IMR-90 (cell line): ENCODE results near the gene HOXA13. TPM values are rescaled to one million over a fixed set of nuclear protein-coding genes. Genes with fewer than 3 reads are reported as not detected.

Experiments
- ATAC-seq: fragments of 200-7000 bp; cut with Tn5 transposase; 2 replicates; pipeline ENCODE4 v1.9.1; 2020; ENCODE audit warnings: low read depth, mild to moderate bottlenecking, moderate library complexity
- BruUV-seq: library from RNA; stranded (reverse); fragments of 400-500 nt; replicated peaks from 2 replicates; lab custom pipeline; 2021; lab: Mats Ljungman, UMichigan
- CTCF ChIA-PET: fragments of 300-600 bp; formaldehyde crosslinking; extraction: SDS; loops from one replicate; lab custom pipeline; 2021; ENCODE audit warnings: antibody characterized with exemption; lab: Yijun Ruan, JAX
- POLR2A ChIA-PET: fragments of 300-600 bp; sonication (Branson Sonifier 250); formaldehyde crosslinking; loops from one replicate; lab custom pipeline; 2022; ENCODE audit warnings: antibody characterized with exemption; ENCODE audit not compliant: unreplicated experiment; lab: Charles Lee
- DNase-seq: peaks from one replicate; pipeline ENCODE4 v3.0.0; 2013
- H2AFZ ChIP-seq: replicated peaks from 2 replicates; pipeline ENCODE3; 2013; ENCODE audit warnings: low read length, mild to moderate bottlenecking; ENCODE audit not compliant: poor library complexity
- H2AK5ac ChIP-seq: 2 replicates; pipeline ENCODE4 v1.6.1; 2013; ENCODE audit warnings: low read depth, low read length, inconsistent platforms
- H2AK9ac ChIP-seq: replicated peaks from 2 replicates; pipeline ENCODE3; 2013; ENCODE audit warnings: mild to moderate bottlenecking, low read depth, low read length, moderate library complexity; ENCODE audit not compliant: poor library complexity
- H2BK120ac ChIP-seq: 2 replicates; pipeline ENCODE4 v1.6.1; 2013; ENCODE audit warnings: low read depth, low read length, inconsistent platforms
- H2BK15ac ChIP-seq: 3 replicates; pipeline ENCODE4 v1.6.1; 2013; ENCODE audit warnings: low read depth, low read length, inconsistent platforms
- H2BK20ac ChIP-seq: 2 replicates; pipeline ENCODE4 v1.6.1; 2013; ENCODE audit warnings: low read depth, mild to moderate bottlenecking, inconsistent platforms, low read length, moderate library complexity
- H2BK5ac ChIP-seq: 2 replicates; pipeline ENCODE4 v1.6.1; 2013; ENCODE audit warnings: mild to moderate bottlenecking, low read depth, low read length, inconsistent platforms; ENCODE audit not compliant: poor library complexity, severe bottlenecking
- H3K14ac ChIP-seq: replicated peaks from 2 replicates; pipeline ENCODE4 v1.6.1; 2013; ENCODE audit warnings: low read depth, low read length, inconsistent platforms
- H3K18ac ChIP-seq: 2 replicates; pipeline ENCODE4 v1.6.1; 2013; ENCODE audit warnings: low read depth, low read length, control low read depth
- H3K23ac ChIP-seq: 2 replicates; pipeline ENCODE4 v1.6.1; 2013; ENCODE audit warnings: low read depth, low read length, inconsistent platforms
- H3K27ac ChIP-seq: 2 replicates; pipeline ENCODE4 v1.5.1; 2013; ENCODE audit warnings: mild to moderate bottlenecking, control low read depth, low read length; ENCODE audit not compliant: insufficient read depth
- H3K27me3 ChIP-seq: 2 replicates; pipeline ENCODE4 v1.6.1; 2013; ENCODE audit warnings: low read length; ENCODE audit not compliant: control insufficient read depth, insufficient read depth
- H3K36me3 ChIP-seq: 2 replicates; pipeline ENCODE4 v1.6.1; 2013; ENCODE audit warnings: low read length, mixed read lengths; ENCODE audit not compliant: control insufficient read depth, insufficient read depth
- H3K4ac ChIP-seq: 2 replicates; pipeline ENCODE4 v1.6.1; 2013; ENCODE audit warnings: low read depth, low read length, inconsistent platforms
- H3K4me1 ChIP-seq: 2 replicates; pipeline ENCODE4 v1.6.1; 2013; ENCODE audit warnings: low read length, mixed read lengths; ENCODE audit not compliant: control insufficient read depth, insufficient read depth
- H3K4me2 ChIP-seq: 2 replicates; pipeline ENCODE4 v1.6.1; 2013; ENCODE audit warnings: low read depth, mild to moderate bottlenecking, control low read depth, low read length, moderate library complexity
- H3K4me3 ChIP-seq: 2 replicates; pipeline ENCODE4 v1.5.1; 2013; ENCODE audit warnings: low read depth, mild to moderate bottlenecking, control low read depth, low read length, moderate library complexity; ENCODE audit not compliant: insufficient read depth
- H3K56ac ChIP-seq: 2 replicates; pipeline ENCODE4 v1.6.1; 2013; ENCODE audit warnings: low read length, inconsistent platforms; ENCODE audit not compliant: insufficient read depth; ENCODE audit errors: extremely low read depth
- H3K79me1 ChIP-seq, 2 experiments: 2 replicates each; pipeline ENCODE4 v1.6.1; 2013; ENCODE audit warnings: low read length in 2 of 2, inconsistent platforms in 1 of 2, low read depth in 1 of 2
- H3K9ac ChIP-seq: 2 replicates; pipeline ENCODE4 v1.6.1; 2013; ENCODE audit warnings: low read depth, low read length, control low read depth
- H3K9me1 ChIP-seq: 2 replicates; pipeline ENCODE4 v1.6.1; 2013; ENCODE audit warnings: low read length, inconsistent platforms; ENCODE audit not compliant: insufficient read depth
- H3K9me3 ChIP-seq: 2 replicates; pipeline ENCODE4 v1.6.1; 2013; ENCODE audit warnings: low read length; ENCODE audit not compliant: control insufficient read depth, insufficient read depth
- H4K20me1 ChIP-seq: 2 replicates; pipeline ENCODE4 v1.6.1; 2013; ENCODE audit warnings: low read length, inconsistent platforms; ENCODE audit not compliant: insufficient read depth
- H4K5ac ChIP-seq: 2 replicates; pipeline ENCODE4 v1.6.1; 2013; ENCODE audit warnings: mild to moderate bottlenecking, low read depth, low read length, control low read depth
- H4K8ac ChIP-seq, 2 experiments: 2 replicates each; pipeline ENCODE4 v1.6.1; 2013; ENCODE audit warnings: low read depth in 2 of 2, low read length in 2 of 2, control low read depth in 1 of 2, inconsistent platforms in 1 of 2
- H4K91ac ChIP-seq: 2 replicates; pipeline ENCODE4 v1.6.1; 2013; ENCODE audit warnings: low read depth, low read length, inconsistent platforms; ENCODE audit not compliant: insufficient read depth
- MAFK ChIP-seq: IDR thresholded peaks from 2 replicates; pipeline ENCODE4 v1.6.1; 2012; ENCODE audit warnings: low read depth, low read length, improper control_type of control experiment
- MAZ ChIP-seq: IDR thresholded peaks from 2 replicates; pipeline ENCODE4 v1.6.1; 2012; ENCODE audit warnings: low read depth, mild to moderate bottlenecking, low read length, improper control_type of control experiment, moderate library complexity, borderline replicate concordance
- RAD21 ChIP-seq: IDR thresholded peaks from 2 replicates; pipeline ENCODE4 v1.6.1; 2012; ENCODE audit warnings: low read length, improper control_type of control experiment
- RCOR1 ChIP-seq: IDR thresholded peaks from 2 replicates; pipeline ENCODE4 v1.6.1; 2012; ENCODE audit warnings: mild to moderate bottlenecking, low read length, improper control_type of control experiment; ENCODE audit not compliant: insufficient replicate concordance
- SMC3 ChIP-seq: fragments of 150-350 bp; IDR thresholded peaks from 2 replicates; pipeline ENCODE4 v1.6.1; 2016; ENCODE audit warnings: low read depth, mild to moderate bottlenecking, antibody characterized with exemption, low read length, moderate library complexity
- WGBS, 2 experiments: methylation state at CpG; one replicate each; pipeline versions ENCODE4 v1.1.5 to v1.1.7; 2013; ENCODE audit warnings: missing lambda C conversion rate in 2 of 2; ENCODE audit not compliant: insufficient read length in 1 of 2; ENCODE audit errors: extremely low coverage in 2 of 2; 5-methylcytosine and 5-hydroxymethylcytosine counted together
- dilution Hi-C: fragments of 300-500 bp; cut with HindIII; formaldehyde crosslinking; loops from one replicate; pipeline ENCODE4 v1.14.3; 2018; ENCODE audit warnings: low sequenced_read_pairs; ENCODE audit not compliant: unreplicated experiment
- in situ Hi-C: fragments of 300-500 bp; cut with MboI; formaldehyde crosslinking; loops from 3 replicates; pipeline ENCODE4 v1.14.3; 2019; ENCODE audit warnings: low sequenced_read_pairs, inconsistent platforms, mixed read lengths
- intact Hi-C: fragments of 100-400 bp; cut with micrococcal nuclease; formaldehyde crosslinking; loops from 2 replicates; pipeline ENCODE4 v1.10.0; 2022
- polyA plus RNA-seq, 3 experiments: library from polyadenylated mRNA; depleted of rRNA; stranded (reverse); fragments of >200 nt; gene quantifications; 2 replicates each; pipeline ENCODE4 v1.2.3, GENCODE V29; 2012; ENCODE audit warnings: low replicate concordance in 1 of 3
- total RNA-seq: library from RNA; depleted of rRNA; stranded (reverse); fragments of >200 nt; gene quantifications from 2 replicates; pipeline ENCODE4 v1.2.3, GENCODE V29; 2012
- TF ChIP-seq, protein P1 (sequence below): fragments of 150-350 bp; IDR thresholded peaks from 2 replicates; pipeline ENCODE4 v1.6.1; 2016; ENCODE audit warnings: low read depth, mild to moderate bottlenecking, low read length, moderate library complexity, borderline replicate concordance

Gene HOXA13
- total and polyA plus RNA-seq, 2 of the 4 experiments (the other 2 are of a cell fraction): not detected

DNA sequence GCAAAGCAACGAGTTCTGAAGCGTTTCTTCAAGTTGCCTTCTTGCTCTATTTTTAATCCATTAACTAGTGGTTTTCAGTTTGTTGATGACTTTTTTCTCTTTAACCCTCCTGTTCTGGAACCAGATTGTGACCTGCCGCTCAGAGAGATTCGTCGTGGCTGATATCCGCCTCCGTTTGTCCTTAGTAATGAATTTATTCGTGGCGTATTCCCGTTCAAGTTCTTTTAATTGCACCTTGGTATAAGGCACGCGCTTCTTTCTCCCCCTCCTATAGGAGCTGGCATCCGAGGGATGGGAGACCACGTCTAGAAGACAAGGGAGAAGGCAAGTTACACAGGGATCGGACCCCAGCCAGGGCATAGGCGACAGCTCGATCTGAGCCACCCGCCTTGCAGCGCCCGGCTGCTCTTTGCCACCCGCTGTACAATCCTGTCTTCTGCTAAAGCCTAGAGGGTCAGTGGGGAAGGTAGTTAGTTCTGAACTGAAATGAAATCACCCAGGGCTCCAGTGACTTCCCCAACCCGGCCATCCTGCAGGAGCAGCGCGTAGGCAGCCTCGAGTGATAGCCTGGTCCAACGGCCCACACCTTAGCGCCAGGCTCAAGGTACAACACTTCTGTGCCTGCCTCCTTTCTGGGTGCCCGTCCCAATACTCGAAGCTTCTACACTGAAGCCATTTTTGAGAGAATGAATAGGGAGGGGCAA lies 1.6 kb downstream of the HOXA13 start (continued):
- TF ChIP-seq RAD21: no peak

DNA sequence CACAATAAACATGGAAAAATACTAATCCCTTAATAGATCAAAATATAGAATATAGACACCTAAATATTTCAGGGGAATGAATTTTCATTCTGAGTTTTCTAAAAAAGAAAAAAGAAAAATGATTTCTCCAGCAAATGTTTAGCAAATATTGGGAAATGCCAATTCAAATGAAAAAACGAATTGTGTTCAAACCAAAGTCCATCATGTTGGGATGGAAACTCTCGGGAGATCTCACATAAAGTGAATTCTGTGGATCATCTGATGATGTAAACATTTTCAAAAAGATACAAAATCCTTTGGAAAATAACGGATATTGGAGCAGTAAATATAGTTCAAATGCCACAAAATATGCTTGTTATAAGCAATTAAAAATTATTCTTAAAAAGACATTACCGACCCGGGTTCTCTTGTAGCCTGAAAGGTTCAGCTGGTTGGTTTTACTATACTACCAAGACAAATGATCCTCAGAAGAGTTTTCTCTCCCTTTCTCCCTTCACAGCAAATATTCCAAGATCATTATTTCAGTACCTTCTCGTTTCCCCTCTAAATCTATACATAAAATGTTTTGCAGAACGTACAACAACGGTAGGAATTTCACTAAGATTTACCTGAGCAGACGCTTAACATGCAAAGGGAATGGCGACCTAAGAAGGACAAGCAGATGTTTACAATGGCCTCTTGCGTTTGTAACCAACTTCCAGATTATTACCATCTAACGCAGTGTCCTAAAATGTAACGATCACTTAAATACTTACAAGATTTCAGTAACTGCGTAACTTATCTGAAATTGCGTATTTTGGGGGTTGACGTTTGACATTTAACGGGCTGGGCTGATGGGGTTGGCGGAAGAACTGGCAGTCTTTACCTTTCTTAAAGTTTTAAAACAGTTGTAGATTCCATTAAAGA lies 2.5 kb downstream of the HOXA13 start:
- no peak overlapping the region for H2BK5ac ChIP-seq
- TF ChIP-seq, protein P1, sequence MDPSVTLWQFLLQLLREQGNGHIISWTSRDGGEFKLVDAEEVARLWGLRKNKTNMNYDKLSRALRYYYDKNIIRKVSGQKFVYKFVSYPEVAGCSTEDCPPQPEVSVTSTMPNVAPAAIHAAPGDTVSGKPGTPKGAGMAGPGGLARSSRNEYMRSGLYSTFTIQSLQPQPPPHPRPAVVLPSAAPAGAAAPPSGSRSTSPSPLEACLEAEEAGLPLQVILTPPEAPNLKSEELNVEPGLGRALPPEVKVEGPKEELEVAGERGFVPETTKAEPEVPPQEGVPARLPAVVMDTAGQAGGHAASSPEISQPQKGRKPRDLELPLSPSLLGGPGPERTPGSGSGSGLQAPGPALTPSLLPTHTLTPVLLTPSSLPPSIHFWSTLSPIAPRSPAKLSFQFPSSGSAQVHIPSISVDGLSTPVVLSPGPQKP: no peak
- TF ChIP-seq MAFK (no peak), RCOR1 (no peak), SMC3 (no peak), MAZ (no peak), RAD21 (no peak)
- H3K27ac ChIP-seq: no peak overlapping the region
- 13% methylated on average over 6 of the region's 18 CpGs; no CpG with 5 or more reads in 1 of the 2 experiments for WGBS, 2 experiments
- ChIA-PET POLR2A (no interaction called here), CTCF (no interaction called here)
- no peak overlapping the region for H3K23ac ChIP-seq
- no peaks in the 10 kb centered on the region for H3K36me3 ChIP-seq
- no peak overlapping the region for H2AK9ac ChIP-seq
- no peak overlapping the region for H2AK5ac ChIP-seq
- H3K79me1 ChIP-seq: no peaks in the 10 kb centered on the region
- H3K9me1 ChIP-seq: 0 out of 2 replicates have a peak, but pooled peaks cover 5% of the 10 kb centered on the region
- ATAC-seq (no peak), DNase-seq (no peak)
- H2AFZ ChIP-seq: no peak overlapping the region
- no peak overlapping the region for H3K56ac ChIP-seq
- dilution Hi-C loops: no loop called here
- no peak overlapping the region for H2BK120ac ChIP-seq
- H3K4me2 ChIP-seq: no peak overlapping the region
- no peak overlapping the region for H3K9ac ChIP-seq
- H3K18ac ChIP-seq: no peak overlapping the region
- H3K4me3 ChIP-seq: no peak overlapping the region
- peaks cover 15% of the 10 kb centered on the region for H4K20me1 ChIP-seq
- peaks cover 86% of the 10 kb centered on the region for H3K27me3 ChIP-seq
- no peak overlapping the region for H3K4ac ChIP-seq
- intact Hi-C loops: loop anchor here (5.0 to 10.0 kb wide), 7 partner anchors 465 to 1907 kb away; partner anchors contain the start of genes HIBADH and TAX1BP1
- in situ Hi-C loops: loop anchor here (5.0 to 10.0 kb wide), 2 partner anchors 725 to 877 kb away; no protein-coding TSS in a partner anchor
- H4K91ac ChIP-seq: no peak overlapping the region
- no peak overlapping the region for H2BK15ac ChIP-seq
- BruUV-seq: no TSS peak
- H3K9me3 ChIP-seq: peaks cover 4% of the 10 kb centered on the region; the same call in 1 of the 2 replicates
- no peak overlapping the region for H3K14ac ChIP-seq
- no peak overlapping the region for H2BK20ac ChIP-seq
- H4K8ac ChIP-seq: no peak overlapping the region
- H3K4me1 ChIP-seq: no peaks in the 10 kb centered on the region
- H4K5ac ChIP-seq: no peak overlapping the region
